OCI-LY7 (cell line): ENCODE measurements around the gene ATG9B. TPM values are rescaled to one million over a fixed set of nuclear protein-coding genes. Genes with fewer than 3 reads are reported as not detected.
A peak's percentile ranks its signal among the peaks of the same experiment; 100 is the strongest.

Experiments used
- BruUV-seq: library from RNA; stranded (reverse); fragments of 400-500 nt; replicated peaks from 2 replicates; lab custom pipeline; 2021; lab: Mats Ljungman, UMichigan
- CTCF ChIA-PET: fragments of 300-600 bp; sonication (Branson Sonifier 250); formaldehyde crosslinking; loops from one replicate; lab custom pipeline; 2022; ENCODE audit warnings: antibody characterized with exemption; ENCODE audit not compliant: unreplicated experiment; lab: Charles Lee
- POLR2A ChIA-PET: fragments of 300-600 bp; sonication (Branson Sonifier 250); formaldehyde crosslinking; loops from one replicate; lab custom pipeline; 2022; ENCODE audit warnings: antibody characterized with exemption; lab: Charles Lee
- DNase-seq: peaks from one replicate; pipeline ENCODE4 v3.0.0-alpha.2; 2015; ENCODE audit warnings: low spot score
- H2AFZ ChIP-seq: fragments of 200-600 bp; sonication (generic), shearing (Covaris generic); 2 replicates; pipeline ENCODE4 v1.6.1; 2014; ENCODE audit warnings: mild to moderate bottlenecking, antibody characterized with exemption, low read length, moderate library complexity
- H3K27ac ChIP-seq: fragments of 200-600 bp; sonication (generic); 2 replicates; pipeline ENCODE4 v1.5.1; 2014; ENCODE audit warnings: mixed run types, low read depth, mild to moderate bottlenecking, moderate library complexity, low read length, inconsistent platforms; ENCODE audit not compliant: poor library complexity, severe bottlenecking
- H3K36me3 ChIP-seq: fragments of 200-600 bp; sonication (generic); 2 replicates; pipeline ENCODE4 v1.6.1; 2014; ENCODE audit warnings: mild to moderate bottlenecking, antibody characterized with exemption, low read length, moderate library complexity, mixed read lengths; ENCODE audit not compliant: insufficient read depth
- H3K4me1 ChIP-seq: fragments of 200-600 bp; sonication (generic); 2 replicates; pipeline ENCODE4 v1.5.1; 2014; ENCODE audit warnings: mild to moderate bottlenecking, low read length; ENCODE audit not compliant: insufficient read depth, poor library complexity, severe bottlenecking
- H3K4me2 ChIP-seq: fragments of 200-600 bp; sonication (generic); 2 replicates; pipeline ENCODE4 v1.6.1; 2014; ENCODE audit warnings: mild to moderate bottlenecking, low read length
- H3K4me3 ChIP-seq: fragments of 200-600 bp; sonication (generic); 2 replicates; pipeline ENCODE4 v1.5.1; 2014; ENCODE audit warnings: mild to moderate bottlenecking, low read depth, low read length; ENCODE audit not compliant: poor library complexity, severe bottlenecking
- H3K79me2 ChIP-seq: fragments of 200-600 bp; sonication (generic); 2 replicates; pipeline ENCODE4 v1.6.1; 2016; ENCODE audit warnings: low read depth, mild to moderate bottlenecking, low read length, moderate library complexity, mixed read lengths; ENCODE audit not compliant: insufficient read depth
- H3K9me2 ChIP-seq: fragments of 200-600 bp; sonication (generic); 2 replicates; pipeline ENCODE4 v1.6.1; 2016; ENCODE audit warnings: mild to moderate bottlenecking, low read length, mixed read lengths; ENCODE audit not compliant: insufficient read depth
- H3K9me3 ChIP-seq: fragments of 200-600 bp; sonication (generic); 2 replicates; pipeline ENCODE4 v1.6.1; 2014; ENCODE audit warnings: mild to moderate bottlenecking, mixed run types, low read length, mixed read lengths
- H4K20me1 ChIP-seq: fragments of 200-600 bp; sonication (generic); 2 replicates; pipeline ENCODE4 v1.6.1; 2014; ENCODE audit warnings: mild to moderate bottlenecking, antibody characterized with exemption, low read length, moderate library complexity, mixed read lengths; ENCODE audit not compliant: insufficient read depth
- CTCF ChIP-seq: fragments of 200-600 bp; sonication (generic); conservative IDR thresholded peaks from 2 replicates; pipeline ENCODE4 v1.5.1; 2014; ENCODE audit warnings: mild to moderate bottlenecking, antibody characterized with exemption, low read length, moderate library complexity, mixed read lengths
- EZH2phosphoT487 ChIP-seq: fragments of 200-600 bp; sonication (generic); IDR thresholded peaks from 2 replicates; pipeline ENCODE4 v1.6.1; 2018; ENCODE audit warnings: low read depth, borderline replicate concordance, mild to moderate bottlenecking, mixed run types, antibody characterized with exemption, low read length, moderate library complexity, mixed read lengths
- intact Hi-C: fragments of 100-400 bp; cut with micrococcal nuclease; formaldehyde crosslinking; loops from one replicate; pipeline ENCODE4 v1.10.0; 2022; ENCODE audit not compliant: unreplicated experiment
- total RNA-seq, 2 experiments: library from RNA; depleted of rRNA in 1 of 2; stranded (reverse); fragments of >200 nt in 1 of 2; shearing (Covaris generic) in 1 of 2; gene quantifications; 2 replicates each; pipeline ENCODE4 v1.2.3, GENCODE V29; 2014 to 2022

ATG9B gene
- total RNA-seq, 2 experiments from 2014 or later: 0.97 to 1.1 TPM

DNA sequence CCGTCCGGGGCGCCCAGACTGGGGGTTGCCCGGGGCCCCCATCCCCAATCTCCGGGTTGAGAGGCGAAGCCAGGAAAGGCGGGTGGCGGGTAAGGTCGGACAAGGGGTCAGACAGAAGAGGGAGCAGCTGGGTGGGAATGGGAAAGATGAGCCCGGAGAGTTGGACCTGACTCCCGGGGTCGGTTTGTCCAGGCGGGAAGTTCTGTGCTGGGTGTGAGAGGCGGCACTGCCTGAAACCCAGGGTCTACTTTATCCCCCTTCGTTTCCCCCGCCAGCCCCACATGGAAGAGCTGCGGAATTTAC lies 35.8 kb upstream of the ATG9B start:
- Histone ChIP-seq H3K9me2 (no peaks in the 10 kb centered on the region), H3K36me3 (peaks cover 16% of the 10 kb centered on the region), H4K20me1 (no peaks in the 10 kb centered on the region), H3K27ac (peak overlapping the region; percentile 70), H3K4me1 (peaks cover 33% of the 10 kb centered on the region), H3K79me2 (peaks cover 14% of the 10 kb centered on the region; the same call in 1 of the 2 replicates), H3K4me3 (peak overlapping the region; percentile 98), H2AFZ (peak overlapping the region; percentile 87; the same call in 1 of the 2 replicates), H3K9me3 (no peaks in the 10 kb centered on the region), H3K4me2 (peak overlapping the region; percentile 98)
- intact Hi-C loops: no loop called here
- DNase-seq: no peak
- TF ChIP-seq EZH2phosphoT487 (no peak), CTCF (peak; percentile 14; the same call in 1 of the 2 replicates)
- BruUV-seq: no TSS peak
- ChIA-PET CTCF (interaction anchor here (0.6 kb wide), 2 partner anchors 28 to 52 kb away, joined by 3 to 5 read pairs; no protein-coding TSS in a partner anchor), POLR2A (interaction anchor here (0.9 kb wide), 1 partner anchor 25 kb away, joined by 3 read pairs; no protein-coding TSS in a partner anchor)

- Histone ChIP-seq H3K36me3 (peaks cover 11% of the 10 kb centered on the region), H2AFZ (peak within 1 kb of the TSS; percentile 87), H3K27ac (peak within 1 kb of the TSS; percentile 70), H3K4me3 (peak within 1 kb of the TSS; percentile 98), H3K9me2 (no peaks in the 10 kb centered on the region), H4K20me1 (no peaks in the 10 kb centered on the region), H3K79me2 (peaks cover 14% of the 10 kb centered on the region; the same call in 1 of the 2 replicates), H3K4me2 (peak within 1 kb of the TSS; percentile 98), H3K9me3 (no peaks in the 10 kb centered on the region), H3K4me1 (peaks cover 33% of the 10 kb centered on the region)
- ChIA-PET POLR2A (interaction anchor here (0.8 to 1.3 kb wide), 2 partner anchors 9 to 24 kb away, joined by 3 read pairs; partner anchors contain the start of gene TMUB1), CTCF (interaction anchor here (0.6 kb wide), 1 partner anchor 27 kb away, joined by 3 read pairs; no protein-coding TSS in a partner anchor)
- peak; percentile 73 for TF ChIP-seq CTCF
- TF ChIP-seq EZH2phosphoT487: no peak
- DNase-seq: peak; percentile 83
- intact Hi-C loops: loop anchor here (1.0 kb wide), 2 partner anchors 21 to 52 kb away; partner anchors contain the start of gene FASTK
- BruUV-seq: no TSS peak
Observed at GRCh38 chr7:151059367-151060112, 35.2 kb upstream of the ATG9B start, which contains the start of gene SLC4A2. Gene SLC4A2 (plus strand): TSS chr7:151059589. CDS start chr7:151061988, 2,399 bp downstream.
